M059J (cell line): ENCODE results near the gene IQCK. TPM values are rescaled to one million over a fixed set of nuclear protein-coding genes. Genes with fewer than 3 reads are reported as not detected.
A peak's percentile ranks its signal among the peaks of the same experiment; 100 is the strongest.
"Not testable (repeated sequence)": the region's sequence is repeated elsewhere in the genome, so short reads cannot be mapped to it uniquely, and the experiment has no call there.

Experiments used
- DNase-seq: peaks from one replicate; pipeline ENCODE4 v3.0.0-alpha.2; 2012; ENCODE audit warnings: low read depth
- total RNA-seq: library from RNA; depleted of rRNA; stranded (reverse); fragments of >200 nt; shearing (Covaris generic); gene quantifications from 2 replicates; pipeline ENCODE4 v1.2.3, GENCODE V29; 2014

IQCK gene
- total RNA-seq, 1 experiment from 2014 or later, result 9.7 TPM

DNA sequence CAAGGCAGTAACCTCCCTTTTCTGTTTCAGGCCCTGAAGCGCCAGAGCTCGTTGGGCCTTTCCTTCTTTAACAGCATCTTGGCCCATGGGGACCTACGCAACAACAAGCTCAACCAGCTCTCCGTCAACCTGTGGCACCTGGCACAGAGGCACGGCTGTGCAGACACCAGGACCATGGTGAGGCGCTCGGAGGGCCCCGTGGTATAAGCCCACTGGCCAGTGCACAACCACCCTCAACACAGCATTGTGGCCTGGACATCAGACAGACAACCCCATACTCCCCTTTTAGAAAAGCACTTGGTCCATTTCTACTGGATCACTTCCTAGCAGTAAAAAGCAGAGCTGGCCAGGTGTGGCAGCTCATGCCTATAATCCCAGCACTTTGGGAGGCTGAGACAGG is 18.6 kb upstream of the IQCK start:
- no peak for DNase-seq

GRCh38 chr16:19700319-19700781 is 17.7 kb upstream of the IQCK start:
- peak; percentile 72 for DNase-seq

DNA sequence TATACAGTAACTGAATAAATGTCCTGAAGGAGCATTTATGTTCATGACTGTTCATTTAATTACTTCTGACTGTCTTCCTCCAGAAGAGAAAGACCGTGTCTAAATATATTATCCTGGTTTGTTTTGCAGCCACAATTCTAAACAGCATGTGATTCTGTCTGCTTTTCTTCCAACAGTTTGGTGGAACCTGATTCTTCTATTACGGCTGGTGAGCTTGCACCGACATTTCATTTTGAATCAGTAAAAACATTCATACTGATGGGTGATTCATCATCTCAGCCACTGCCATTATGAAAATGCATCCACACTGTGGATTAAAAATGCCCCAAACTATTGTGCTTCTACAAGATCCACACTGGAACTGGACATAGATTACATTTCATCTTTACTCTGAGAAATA is 17.0 kb upstream of the IQCK start:
- peak; percentile 15 for DNase-seq

DNA sequence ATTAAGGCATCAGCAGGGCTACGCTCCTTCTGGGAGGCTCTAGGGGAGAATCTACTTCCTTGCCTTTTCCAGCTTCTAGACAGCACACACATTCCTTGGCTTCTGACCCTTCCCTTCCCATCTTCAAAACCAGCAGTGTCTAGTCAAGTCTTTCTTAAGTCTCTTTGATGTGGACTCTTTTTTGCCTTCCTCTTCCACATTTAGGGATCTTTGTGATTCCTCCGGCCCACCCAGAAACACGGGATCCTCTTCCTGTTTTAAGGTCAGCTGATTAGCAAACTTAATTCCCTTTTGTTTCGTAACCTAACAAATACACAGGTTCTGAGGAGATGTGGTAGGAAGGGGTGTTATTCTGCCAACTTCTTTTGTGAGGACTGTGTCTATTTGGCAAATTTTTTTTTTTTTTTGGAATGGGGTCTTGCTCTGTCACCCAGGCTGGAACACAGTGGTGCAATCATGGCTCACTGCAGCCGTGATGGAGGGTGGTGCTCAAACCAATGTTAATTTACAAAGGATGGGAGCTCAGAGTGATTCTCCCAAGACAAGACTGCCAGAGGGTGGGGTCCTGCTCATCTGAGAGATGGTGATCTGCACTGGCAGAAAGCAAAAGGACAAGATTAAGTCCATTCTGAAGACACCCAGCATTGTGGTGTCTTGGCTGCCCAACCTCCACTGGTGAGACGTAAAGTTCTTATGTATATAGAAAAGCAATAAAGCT is 14.7 kb upstream of the IQCK start:
- DNase-seq, result no peak

DNA sequence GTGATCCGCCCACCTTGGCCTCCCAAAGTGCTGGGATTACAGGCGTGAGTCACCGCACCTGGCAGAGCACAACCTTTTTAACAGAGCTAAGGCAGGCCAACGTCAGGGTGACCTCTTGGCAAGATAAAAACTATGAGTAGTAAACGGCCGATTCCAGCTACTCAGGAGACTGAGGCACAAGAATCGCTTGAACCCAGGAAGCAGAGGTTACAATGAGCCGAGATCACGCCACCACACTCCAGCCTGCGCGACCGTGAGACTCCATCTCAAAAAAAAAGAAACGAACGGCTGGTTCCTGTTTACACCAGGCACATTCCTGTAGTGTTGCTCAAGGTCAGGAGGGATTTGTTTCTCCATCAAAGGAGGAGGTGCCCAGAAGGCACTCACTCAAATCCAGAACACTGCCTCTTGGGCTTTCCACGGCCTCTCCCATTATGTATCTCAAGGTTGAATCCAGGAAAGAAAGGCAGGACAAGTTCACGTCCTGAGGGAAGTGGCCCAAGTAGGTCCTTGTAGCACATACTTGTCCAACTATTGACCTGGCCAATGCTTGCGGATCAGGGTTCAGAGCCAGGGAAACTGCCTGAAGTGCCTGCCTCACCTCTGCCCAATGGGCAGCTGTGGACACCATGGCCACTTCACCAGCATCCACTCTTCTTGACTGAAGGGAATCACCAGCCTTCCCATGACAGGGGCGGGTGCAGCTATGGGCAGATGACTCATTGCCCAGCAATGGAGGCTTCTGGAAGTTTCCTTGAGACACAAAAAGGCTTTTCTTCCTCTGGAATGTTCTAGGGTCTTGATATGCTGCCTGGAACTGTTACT is 13.5 kb upstream of the IQCK start:
- DNase-seq, result peak; percentile 65

- DNase-seq, result no peak
These were observed 12.9 kb upstream of the IQCK start for GRCh38 chr16:19705146-19705501.

DNA sequence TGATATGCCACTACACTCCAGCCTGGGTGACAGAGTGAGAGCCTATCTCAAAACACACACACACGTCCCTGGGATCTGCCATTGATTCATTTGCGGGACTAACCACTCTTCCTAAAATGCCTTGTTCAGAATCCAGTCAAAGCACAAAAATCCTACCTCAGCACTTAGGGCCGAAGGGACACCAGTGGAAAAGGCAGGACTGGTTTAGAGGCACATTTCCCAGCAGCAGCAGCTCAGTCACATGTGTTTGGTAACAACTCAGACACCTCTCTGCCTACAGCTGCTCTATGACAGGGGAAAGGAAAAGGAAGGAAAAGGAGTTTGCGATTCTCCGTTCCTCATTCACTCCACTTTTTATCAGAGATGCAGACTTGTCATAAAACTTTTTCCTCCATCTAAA is 12.2 kb upstream of the IQCK start:
- DNase-seq, result no peak

DNA sequence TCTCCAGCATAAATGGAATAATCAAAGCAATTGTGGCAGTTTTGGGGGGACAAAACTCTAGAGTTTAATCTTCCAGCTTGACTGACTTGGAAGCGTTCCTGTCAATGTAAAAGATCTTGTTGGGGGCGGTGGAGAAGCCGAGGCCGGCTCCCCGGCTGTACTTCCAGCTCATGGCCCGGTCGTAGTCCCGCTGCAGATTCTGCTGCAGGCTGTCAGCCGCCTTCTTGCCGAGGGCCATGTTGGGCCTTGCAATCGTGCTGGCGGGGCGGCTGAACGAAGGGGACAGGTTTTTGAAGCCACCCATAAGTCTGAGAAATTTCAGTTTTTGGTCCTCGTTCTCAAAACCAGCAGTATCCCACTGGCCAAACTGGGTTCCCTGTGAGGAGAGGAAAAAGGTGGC is 11.2 kb upstream of the IQCK start:
- no peak for DNase-seq

DNA sequence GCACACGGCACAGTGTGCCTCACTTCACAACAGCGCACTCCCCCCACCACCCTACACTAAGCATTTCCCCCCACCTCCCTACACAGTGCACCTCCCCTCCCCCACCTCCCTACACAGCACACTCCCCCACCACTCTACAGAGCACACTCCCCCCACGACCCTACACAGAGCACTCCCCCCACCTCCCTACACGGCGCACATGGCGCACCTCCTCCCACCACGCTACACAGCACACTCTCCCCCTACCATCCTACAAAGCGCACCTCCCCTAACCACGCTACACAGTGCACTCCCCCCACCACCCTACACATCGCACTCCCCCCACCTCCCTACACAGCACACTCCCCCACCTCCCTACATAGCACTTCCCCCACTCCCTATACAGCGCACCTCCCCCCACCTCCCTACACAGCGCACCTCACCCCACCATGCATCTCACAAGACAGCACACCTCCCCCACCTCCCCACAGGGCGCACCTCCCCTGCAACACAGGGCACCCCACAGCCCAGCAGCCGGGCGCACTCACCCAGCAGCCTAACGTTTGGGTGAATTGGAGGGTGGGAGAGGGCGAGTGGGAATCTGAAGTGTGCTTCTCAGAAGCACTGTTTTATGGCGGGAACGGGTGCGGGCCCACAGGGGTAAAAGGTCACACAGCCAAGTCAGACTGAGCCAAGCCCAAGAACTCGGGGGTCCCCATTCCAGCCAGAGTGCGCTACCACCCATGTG is 10.3 kb upstream of the IQCK start:
- no peak for DNase-seq

- no peak for DNase-seq
These were observed 9.5 kb upstream of the IQCK start for GRCh38 chr16:19708296-19709205.

- no peak for DNase-seq
These were observed 8.5 kb upstream of the IQCK start for GRCh38 chr16:19709381-19710136.

GRCh38 chr16:19710191-19710908 is 7.7 kb upstream of the IQCK start:
- no peak for DNase-seq

DNA sequence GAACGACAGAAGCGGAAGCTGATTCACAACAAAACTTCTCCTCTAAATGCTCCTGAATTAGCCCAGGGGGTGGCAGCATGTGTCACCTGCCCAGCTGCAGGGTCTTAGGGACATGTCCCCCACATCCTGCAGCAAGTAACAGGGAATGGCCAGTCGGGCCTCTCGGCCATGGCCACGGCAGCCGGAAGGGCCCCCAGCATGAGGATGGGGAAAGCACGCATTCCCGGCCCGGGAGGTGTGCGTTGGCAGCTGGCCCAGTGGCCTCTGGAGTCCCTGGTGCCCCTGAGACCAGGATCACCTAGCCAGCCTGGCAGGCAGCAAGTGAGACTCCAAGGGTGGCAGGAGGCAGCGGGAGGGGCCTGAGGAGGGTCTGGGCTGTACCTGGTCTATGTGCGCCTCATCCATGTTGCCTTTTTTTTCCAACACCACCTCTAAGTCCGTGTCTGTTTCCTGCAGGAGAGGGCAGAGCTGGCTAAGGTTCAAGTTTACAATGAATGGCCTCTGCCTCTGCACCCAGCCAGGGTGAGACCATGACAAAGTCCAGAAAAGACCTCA is 7.0 kb upstream of the IQCK start:
- DNase-seq, result no peak

DNA sequence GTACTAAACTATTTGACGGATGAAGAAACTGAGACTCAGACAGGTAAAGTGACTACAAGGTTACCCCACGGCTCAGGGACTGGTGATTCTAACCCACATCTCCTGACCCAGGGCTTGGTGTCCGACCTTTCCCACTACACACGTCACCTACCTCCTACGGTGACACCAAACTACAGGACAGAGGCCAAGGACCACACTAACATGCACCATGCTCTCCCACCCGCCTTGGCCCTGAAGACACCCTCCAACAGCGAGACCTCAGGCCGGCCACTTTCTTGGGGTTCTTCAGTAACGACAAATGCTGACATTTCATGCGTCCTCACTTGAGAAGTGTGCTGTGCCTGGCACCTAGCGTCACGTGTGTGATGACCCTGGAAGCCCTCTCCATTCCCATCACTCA is 6.4 kb upstream of the IQCK start:
- no peak for DNase-seq

DNA sequence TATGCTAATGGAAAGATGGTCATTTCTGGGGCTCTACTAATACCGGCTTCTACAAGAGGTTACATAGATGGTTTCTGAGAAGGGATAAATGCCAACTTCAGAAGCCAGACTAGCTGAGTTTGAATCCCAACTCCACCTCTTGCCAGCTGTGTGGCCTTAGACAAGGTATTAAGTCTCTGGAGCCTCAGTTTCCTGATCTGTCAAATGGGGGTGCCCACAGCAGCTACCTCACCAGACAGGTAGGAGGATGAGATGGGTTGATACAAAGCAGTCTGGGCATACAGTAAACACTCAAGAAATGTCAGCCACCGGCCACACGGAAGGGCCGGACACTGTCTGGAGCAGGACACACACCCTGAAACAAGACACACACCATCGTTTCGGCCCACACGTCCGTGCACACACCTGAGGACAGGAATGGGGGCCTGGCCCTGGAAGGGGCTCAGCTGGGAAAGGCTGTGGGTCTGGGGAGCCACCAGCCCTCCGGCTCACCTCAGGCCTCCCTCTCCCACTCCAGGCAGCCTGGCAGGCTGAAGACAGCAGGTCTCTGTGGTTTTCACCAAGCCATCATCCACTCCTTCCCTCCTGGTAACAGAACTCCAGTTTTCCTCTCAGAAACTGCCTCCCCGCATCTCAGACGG is 5.5 kb upstream of the IQCK start:
- no peak for DNase-seq

- no peak for DNase-seq
These were observed 4.4 kb upstream of the IQCK start for GRCh38 chr16:19713697-19714096.

DNA sequence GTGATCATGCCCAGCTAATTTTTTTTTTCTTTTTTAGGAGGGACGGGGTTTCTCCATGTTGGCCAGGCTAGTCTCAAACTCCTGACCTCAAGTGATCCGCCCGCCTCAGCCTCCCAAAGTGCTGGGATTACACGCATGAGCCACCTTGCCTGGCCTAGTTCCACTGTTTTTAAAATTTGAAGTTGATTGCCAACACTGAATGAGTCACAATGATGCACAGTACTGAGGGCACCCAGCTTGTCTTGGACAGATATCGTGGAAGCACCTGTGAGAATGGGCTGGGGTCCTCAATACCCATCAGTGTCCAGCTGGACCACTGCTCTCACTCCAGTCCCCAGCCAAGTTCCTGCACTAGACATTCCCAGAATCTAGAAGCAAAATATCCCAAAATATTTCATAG is 2.5 kb upstream of the IQCK start:
- peak; percentile 39 for DNase-seq

GRCh38 chr16:19716183-19716582 is 1.9 kb upstream of the IQCK start:
- no peak for DNase-seq

DNA sequence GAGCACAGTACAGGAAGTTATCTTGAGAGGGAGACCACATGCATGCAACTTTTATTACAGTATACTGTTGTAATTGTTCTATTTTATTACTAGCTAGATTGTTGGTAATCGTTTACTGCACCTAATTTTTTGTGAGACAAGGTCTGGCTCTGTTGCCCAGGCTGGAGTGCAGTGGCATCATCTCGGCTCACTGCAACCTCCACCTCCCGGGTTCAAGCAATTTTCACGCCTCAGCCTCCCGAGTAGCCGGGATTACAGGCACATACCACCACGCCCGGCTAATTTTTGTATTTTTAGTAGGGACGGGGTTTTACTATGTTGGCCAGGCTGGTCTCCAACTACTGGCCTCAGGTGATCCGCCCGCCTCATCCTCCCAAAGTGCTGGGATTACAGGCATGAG is 1.3 kb upstream of the IQCK start:
- not testable (repeated sequence) for DNase-seq
